ENCODE measurements around the gene TMEM132D. TPM values are rescaled to one million over a fixed set of nuclear protein-coding genes. Genes with fewer than 3 reads are reported as not detected.

The TMEM132D gene
- polyA plus RNA-seq, 1 experiment, result not detected

DNA sequence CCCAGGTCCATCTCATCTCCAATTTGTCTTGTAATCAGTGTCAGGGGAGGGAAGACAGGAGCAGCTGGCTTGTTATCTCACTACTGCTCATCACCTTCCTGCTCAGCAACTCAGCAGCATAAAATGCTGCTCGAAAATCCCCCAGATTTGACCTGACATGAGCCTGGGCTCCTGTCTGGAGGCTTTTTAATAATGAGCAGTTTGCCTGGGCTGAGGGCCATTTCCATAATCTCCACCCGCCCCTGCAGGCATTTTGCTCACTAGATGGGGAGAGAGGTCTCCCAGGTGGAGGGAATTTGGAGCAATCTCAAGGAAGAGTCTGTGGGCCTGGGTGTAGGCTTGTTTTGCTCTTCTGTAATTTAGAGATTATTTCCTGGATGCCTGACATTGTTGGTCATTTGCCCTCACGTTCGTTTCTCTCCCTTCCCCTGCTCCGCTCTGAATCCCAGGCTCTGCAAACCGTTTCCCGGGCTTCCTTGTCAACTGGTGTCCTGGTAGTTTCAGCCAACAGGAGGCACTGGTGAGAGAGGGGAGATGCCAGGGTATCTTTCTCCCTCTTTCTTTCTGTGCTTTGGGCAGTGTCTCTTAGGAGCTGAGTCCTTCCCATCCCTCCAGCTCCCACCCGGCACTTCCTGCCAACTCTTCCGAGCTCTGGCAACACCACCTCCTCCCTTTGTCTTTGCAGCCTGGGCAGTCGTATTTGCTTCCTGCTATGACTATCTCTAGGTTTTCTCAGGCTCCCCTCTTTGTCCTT is 751.3 kb downstream of the TMEM132D start:
- H3K27ac ChIP-seq (ENCODE audit: low read depth, low read length), result no peak overlapping the region
- DNase-seq (ENCODE audit: low read depth, low spot score), result no peak
- no peak overlapping the region for H3K4me3 ChIP-seq (ENCODE audit: low read depth, low read length)
- H3K9me3 ChIP-seq (ENCODE audit: control insufficient read depth, insufficient read depth, low read length), result peaks cover 52% of the 10 kb centered on the region
- ChIA-PET POLR2A (no interaction called here), CTCF (no interaction called here)
- H3K27me3 ChIP-seq (ENCODE audit: control insufficient read depth, insufficient read depth, low read length), result no peaks in the 10 kb centered on the region
- TF ChIP-seq, protein P1, sequence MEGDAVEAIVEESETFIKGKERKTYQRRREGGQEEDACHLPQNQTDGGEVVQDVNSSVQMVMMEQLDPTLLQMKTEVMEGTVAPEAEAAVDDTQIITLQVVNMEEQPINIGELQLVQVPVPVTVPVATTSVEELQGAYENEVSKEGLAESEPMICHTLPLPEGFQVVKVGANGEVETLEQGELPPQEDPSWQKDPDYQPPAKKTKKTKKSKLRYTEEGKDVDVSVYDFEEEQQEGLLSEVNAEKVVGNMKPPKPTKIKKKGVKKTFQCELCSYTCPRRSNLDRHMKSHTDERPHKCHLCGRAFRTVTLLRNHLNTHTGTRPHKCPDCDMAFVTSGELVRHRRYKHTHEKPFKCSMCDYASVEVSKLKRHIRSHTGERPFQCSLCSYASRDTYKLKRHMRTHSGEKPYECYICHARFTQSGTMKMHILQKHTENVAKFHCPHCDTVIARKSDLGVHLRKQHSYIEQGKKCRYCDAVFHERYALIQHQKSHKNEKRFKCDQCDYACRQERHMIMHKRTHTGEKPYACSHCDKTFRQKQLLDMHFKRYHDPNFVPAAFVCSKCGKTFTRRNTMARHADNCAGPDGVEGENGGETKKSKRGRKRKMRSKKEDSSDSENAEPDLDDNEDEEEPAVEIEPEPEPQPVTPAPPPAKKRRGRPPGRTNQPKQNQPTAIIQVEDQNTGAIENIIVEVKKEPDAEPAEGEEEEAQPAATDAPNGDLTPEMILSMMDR (IDR thresholded peaks at IDR 0.05; ENCODE audit: low read depth, low read length), result no peak

DNA sequence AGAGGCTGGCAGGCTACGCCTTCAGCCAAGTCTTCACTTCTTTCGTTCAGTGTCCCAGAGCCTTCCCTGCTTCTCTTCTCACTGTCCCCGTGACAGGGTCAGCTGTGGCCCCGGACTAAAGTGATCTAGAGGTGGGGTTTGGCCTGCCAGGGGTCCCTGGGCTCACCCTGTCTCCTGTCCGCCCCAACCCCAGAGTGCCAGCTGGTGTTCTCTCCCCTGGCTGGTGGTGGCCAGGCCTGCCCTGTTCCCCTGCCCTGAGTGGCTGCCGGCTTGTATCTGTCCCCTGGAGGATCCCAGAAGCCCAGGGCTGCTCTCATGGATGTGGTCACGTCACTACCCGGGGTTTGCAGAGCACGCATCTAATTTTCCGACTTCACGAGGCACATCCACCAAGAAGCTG is 753.1 kb downstream of the TMEM132D start:
- no peaks in the 10 kb centered on the region for H3K27me3 ChIP-seq (ENCODE audit: control insufficient read depth, insufficient read depth, low read length)
- no peak overlapping the region for H3K27ac ChIP-seq (ENCODE audit: low read depth, low read length)
- TF ChIP-seq, protein P1 (IDR thresholded peaks at IDR 0.05; ENCODE audit: low read depth, low read length), result no peak
- H3K4me3 ChIP-seq (ENCODE audit: low read depth, low read length), result no peak overlapping the region
- peaks cover 55% of the 10 kb centered on the region for H3K9me3 ChIP-seq (ENCODE audit: control insufficient read depth, insufficient read depth, low read length)
- CTCF ChIA-PET, result no interaction called here
- DNase-seq (ENCODE audit: low read depth, low spot score), result no peak
- POLR2A ChIA-PET, result no interaction called here

DNA sequence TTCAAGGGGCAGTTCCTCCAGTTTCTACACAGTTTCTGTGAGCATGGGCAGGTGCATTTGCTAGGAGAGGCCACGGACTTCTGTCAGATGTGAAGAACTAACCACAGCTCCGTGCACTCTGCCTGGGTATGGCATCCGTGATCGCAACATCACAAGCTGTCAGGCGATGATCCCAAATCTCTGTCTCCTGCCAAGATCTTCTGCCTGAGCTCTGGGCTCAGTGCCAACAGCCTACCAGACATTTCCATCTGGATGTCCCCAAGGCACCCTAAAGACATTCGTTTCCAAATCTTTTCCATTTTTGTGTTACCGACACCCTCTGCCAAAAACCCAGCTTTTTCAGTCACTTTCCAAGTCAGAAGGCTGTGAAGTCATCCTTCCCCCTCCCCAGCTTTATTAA is 758.4 kb downstream of the TMEM132D start:
- POLR2A ChIA-PET, result no interaction called here
- DNase-seq (ENCODE audit: low read depth, low spot score), result no peak
- CTCF ChIA-PET, result no interaction called here
- Histone ChIP-seq H3K27ac (ENCODE audit: low read depth, low read length) (no peak overlapping the region), H3K27me3 (ENCODE audit: control insufficient read depth, insufficient read depth, low read length) (no peaks in the 10 kb centered on the region), H3K4me3 (ENCODE audit: low read depth, low read length) (no peak overlapping the region), H3K9me3 (ENCODE audit: control insufficient read depth, insufficient read depth, low read length) (peaks cover 36% of the 10 kb centered on the region)
- TF ChIP-seq, protein P1 (IDR thresholded peaks at IDR 0.05; ENCODE audit: low read depth, low read length), result no peak

DNA sequence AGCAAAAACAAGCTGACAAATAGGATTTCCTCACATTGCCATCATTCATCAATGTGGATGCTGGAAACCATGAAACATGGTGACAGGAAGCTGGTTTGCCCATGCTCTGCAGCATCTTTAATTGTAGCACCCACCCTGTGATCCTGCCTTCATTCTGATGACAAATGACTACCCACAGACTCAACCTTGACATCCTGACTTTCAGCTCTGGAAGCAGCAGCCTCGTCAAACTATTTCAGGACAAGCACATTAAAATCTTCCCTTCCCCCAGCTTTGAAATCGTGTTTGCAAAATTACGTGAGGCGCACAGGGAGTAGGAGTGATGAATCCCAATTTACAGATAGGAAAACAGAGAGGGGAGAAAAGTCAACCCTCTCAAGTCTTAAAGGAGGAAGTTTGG is 765.0 kb downstream of the TMEM132D start:
- H3K27me3 ChIP-seq (ENCODE audit: control insufficient read depth, insufficient read depth, low read length), result no peaks in the 10 kb centered on the region
- H3K9me3 ChIP-seq (ENCODE audit: control insufficient read depth, insufficient read depth, low read length), result peaks cover 29% of the 10 kb centered on the region
- TF ChIP-seq, protein P1 (IDR thresholded peaks at IDR 0.05; ENCODE audit: low read depth, low read length), result no peak
- no peak overlapping the region for H3K27ac ChIP-seq (ENCODE audit: low read depth, low read length)
- ChIA-PET POLR2A (no interaction called here), CTCF (no interaction called here)
- no peak overlapping the region for H3K4me3 ChIP-seq (ENCODE audit: low read depth, low read length)
- no peak for DNase-seq (ENCODE audit: low read depth, low spot score)

DNA sequence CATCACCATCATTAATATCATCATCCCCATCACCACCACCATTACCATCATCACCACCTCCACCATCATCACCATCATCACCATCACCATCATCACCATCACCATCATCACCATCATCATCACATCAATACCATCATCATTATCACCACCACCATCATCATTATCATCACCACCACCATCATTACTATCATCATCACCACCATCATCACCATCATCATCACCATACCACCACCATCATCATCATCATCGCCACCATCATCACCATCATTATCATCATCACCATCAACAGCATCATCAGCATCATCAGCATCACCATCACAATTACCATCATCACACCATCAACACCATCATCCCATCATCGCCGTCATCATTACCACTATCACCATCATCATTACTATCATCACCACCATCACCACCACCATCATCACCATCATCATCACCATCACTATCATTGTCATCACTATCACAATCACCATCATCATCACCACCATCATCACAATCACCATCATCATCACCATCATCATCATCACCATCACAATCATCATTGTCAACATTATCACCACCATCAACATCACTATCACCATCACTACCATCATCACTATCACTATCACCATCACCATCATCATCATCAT is 767.0 kb downstream of the TMEM132D start:
- DNase-seq (ENCODE audit: low read depth, low spot score), result no peak
- H3K4me3 ChIP-seq (ENCODE audit: low read depth, low read length), result no peak overlapping the region
- no peaks in the 10 kb centered on the region for H3K27me3 ChIP-seq (ENCODE audit: control insufficient read depth, insufficient read depth, low read length)
- POLR2A ChIA-PET, result no interaction called here
- peaks cover 29% of the 10 kb centered on the region for H3K9me3 ChIP-seq (ENCODE audit: control insufficient read depth, insufficient read depth, low read length)
- no peak overlapping the region for H3K27ac ChIP-seq (ENCODE audit: low read depth, low read length)
- CTCF ChIA-PET, result no interaction called here
- TF ChIP-seq, protein P1 (IDR thresholded peaks at IDR 0.05; ENCODE audit: low read depth, low read length), result no peak

Measured in AG04450 (cell line).